Measurements from ENCODE around the gene PARD3B. TPM values are rescaled to one million over a fixed set of nuclear protein-coding genes. Genes with fewer than 3 reads are reported as not detected.

PARD3B gene
- total RNA-seq, 1 experiment from 2014 or later = 2.0 TPM

GRCh38 chr2:205461678-205462665, 916.7 kb downstream of the PARD3B start:
- Histone ChIP-seq H4K20me1 (ENCODE audit: insufficient read depth) (0 out of 2 replicates have a peak, but pooled peaks cover 3% of the 10 kb centered on the region), H3K27ac (ENCODE audit: low read depth, low read length) (no peak overlapping the region), H3K9ac (ENCODE audit: low read length) (no peak overlapping the region), H3K4me3 (replicated peaks in 1 of 2; ENCODE audit: low read depth in 1 of 2, low read length in 2 of 2) (no peak overlapping the region), H3K79me2 (ENCODE audit: insufficient read depth, low read length) (no peaks in the 10 kb centered on the region), H3K36me3 (ENCODE audit: control insufficient read depth in 1 of 2, insufficient read depth in 2 of 2, low read length in 2 of 2) (no peaks in the 10 kb centered on the region), H3K27me3 (ENCODE audit: insufficient read depth, low read length) (0 out of 2 replicates have a peak, but pooled peaks cover 4% of the 10 kb centered on the region), H3K4me1 (ENCODE audit: control insufficient read depth in 1 of 2, insufficient read depth in 2 of 2, low read length in 2 of 2) (no peaks in the 10 kb centered on the region), H3K9me3 (ENCODE audit: control insufficient read depth in 1 of 2, insufficient read depth in 1 of 2, low read depth in 1 of 2, low read length in 2 of 2) (no peaks in the 10 kb centered on the region), H3K9me2 (ENCODE audit: insufficient read depth) (no peaks in the 10 kb centered on the region), H3K4me2 (ENCODE audit: low read length) (no peak overlapping the region), H2AFZ (ENCODE audit: low read depth, low read length, poor library complexity, severe bottlenecking) (no peak overlapping the region)
- POLR2A ChIA-PET = no interaction called here
- intact Hi-C loops (cut with micrococcal nuclease) = no loop called here
- CTCF ChIA-PET = no interaction called here
- RAD21 ChIA-PET (ENCODE audit: low non-redundant PET in 1 of 2, low total read pairs in 2 of 2, uncharacterized antibody in 2 of 2, unreplicated experiment in 2 of 2) = no interaction called here
- TF ChIP-seq POLR2AphosphoS5 (IDR thresholded peaks at IDR 0.05; ENCODE audit: low read depth, low read length) = no peak
- no peak for TF ChIP-seq ATF3 (IDR thresholded peaks at IDR 0.05)
- no peak for TF ChIP-seq FOSL1 (IDR thresholded peaks at IDR 0.05; ENCODE audit: low read depth)
- no peak for TF ChIP-seq ZBTB33 (IDR thresholded peaks at IDR 0.05; ENCODE audit: extremely low read depth, insufficient replicate concordance, low read length)
- no peak for TF ChIP-seq MAX (IDR thresholded peaks at IDR 0.05)
- TF ChIP-seq ZNF274 (IDR thresholded peaks at IDR 0.05; ENCODE audit: low read depth, low read length) = no peak
- no peak for TF ChIP-seq POLR2A (IDR thresholded peaks at IDR 0.05; ENCODE audit: borderline replicate concordance, extremely low read depth, insufficient read depth, insufficient read length)
- TF ChIP-seq RAD21 (IDR thresholded peaks at IDR 0.05; ENCODE audit: low read depth) = no peak
- TF ChIP-seq CEBPB (IDR thresholded peaks at IDR 0.05; ENCODE audit: low read depth) = no peak
- no peak for TF ChIP-seq TCF7L2 (IDR thresholded peaks at IDR 0.05; ENCODE audit: borderline replicate concordance, extremely low read depth, insufficient read depth, insufficient read length)
- TF ChIP-seq EZH2phosphoT487 (IDR thresholded peaks at IDR 0.05; ENCODE audit: borderline replicate concordance) = no peak
- TF ChIP-seq EGR1 (IDR thresholded peaks at IDR 0.05; ENCODE audit: low read depth) = no peak
- TF ChIP-seq EZH2 (IDR thresholded peaks at IDR 0.05) = no peak
- TF ChIP-seq ZFX (IDR thresholded peaks at IDR 0.05) = no peak
- no peak for TF ChIP-seq CTCF (IDR thresholded peaks at IDR 0.05 in 2 of 3, conservative IDR thresholded peaks at IDR 0.05 in 1 of 3; ENCODE audit: borderline replicate concordance in 1 of 3, insufficient read depth in 1 of 3, low read depth in 2 of 3, low read length in 2 of 3)
- TF ChIP-seq, protein P1, sequence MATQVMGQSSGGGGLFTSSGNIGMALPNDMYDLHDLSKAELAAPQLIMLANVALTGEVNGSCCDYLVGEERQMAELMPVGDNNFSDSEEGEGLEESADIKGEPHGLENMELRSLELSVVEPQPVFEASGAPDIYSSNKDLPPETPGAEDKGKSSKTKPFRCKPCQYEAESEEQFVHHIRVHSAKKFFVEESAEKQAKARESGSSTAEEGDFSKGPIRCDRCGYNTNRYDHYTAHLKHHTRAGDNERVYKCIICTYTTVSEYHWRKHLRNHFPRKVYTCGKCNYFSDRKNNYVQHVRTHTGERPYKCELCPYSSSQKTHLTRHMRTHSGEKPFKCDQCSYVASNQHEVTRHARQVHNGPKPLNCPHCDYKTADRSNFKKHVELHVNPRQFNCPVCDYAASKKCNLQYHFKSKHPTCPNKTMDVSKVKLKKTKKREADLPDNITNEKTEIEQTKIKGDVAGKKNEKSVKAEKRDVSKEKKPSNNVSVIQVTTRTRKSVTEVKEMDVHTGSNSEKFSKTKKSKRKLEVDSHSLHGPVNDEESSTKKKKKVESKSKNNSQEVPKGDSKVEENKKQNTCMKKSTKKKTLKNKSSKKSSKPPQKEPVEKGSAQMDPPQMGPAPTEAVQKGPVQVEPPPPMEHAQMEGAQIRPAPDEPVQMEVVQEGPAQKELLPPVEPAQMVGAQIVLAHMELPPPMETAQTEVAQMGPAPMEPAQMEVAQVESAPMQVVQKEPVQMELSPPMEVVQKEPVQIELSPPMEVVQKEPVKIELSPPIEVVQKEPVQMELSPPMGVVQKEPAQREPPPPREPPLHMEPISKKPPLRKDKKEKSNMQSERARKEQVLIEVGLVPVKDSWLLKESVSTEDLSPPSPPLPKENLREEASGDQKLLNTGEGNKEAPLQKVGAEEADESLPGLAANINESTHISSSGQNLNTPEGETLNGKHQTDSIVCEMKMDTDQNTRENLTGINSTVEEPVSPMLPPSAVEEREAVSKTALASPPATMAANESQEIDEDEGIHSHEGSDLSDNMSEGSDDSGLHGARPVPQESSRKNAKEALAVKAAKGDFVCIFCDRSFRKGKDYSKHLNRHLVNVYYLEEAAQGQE (IDR thresholded peaks at IDR 0.05; ENCODE audit: low read depth) = no peak
- no peak for TF ChIP-seq SP1 (IDR thresholded peaks at IDR 0.05; ENCODE audit: low read depth)
- TF ChIP-seq ELF1 (IDR thresholded peaks at IDR 0.05; ENCODE audit: borderline replicate concordance, low read depth) = no peak
- BruUV-seq (replicated peaks) = no TSS peak
- DNase-seq (ENCODE audit: low read depth, low spot score) (no peak), ATAC-seq (no peak)
